ENCODE data around the gene CMIP.

The CMIP gene

DNA sequence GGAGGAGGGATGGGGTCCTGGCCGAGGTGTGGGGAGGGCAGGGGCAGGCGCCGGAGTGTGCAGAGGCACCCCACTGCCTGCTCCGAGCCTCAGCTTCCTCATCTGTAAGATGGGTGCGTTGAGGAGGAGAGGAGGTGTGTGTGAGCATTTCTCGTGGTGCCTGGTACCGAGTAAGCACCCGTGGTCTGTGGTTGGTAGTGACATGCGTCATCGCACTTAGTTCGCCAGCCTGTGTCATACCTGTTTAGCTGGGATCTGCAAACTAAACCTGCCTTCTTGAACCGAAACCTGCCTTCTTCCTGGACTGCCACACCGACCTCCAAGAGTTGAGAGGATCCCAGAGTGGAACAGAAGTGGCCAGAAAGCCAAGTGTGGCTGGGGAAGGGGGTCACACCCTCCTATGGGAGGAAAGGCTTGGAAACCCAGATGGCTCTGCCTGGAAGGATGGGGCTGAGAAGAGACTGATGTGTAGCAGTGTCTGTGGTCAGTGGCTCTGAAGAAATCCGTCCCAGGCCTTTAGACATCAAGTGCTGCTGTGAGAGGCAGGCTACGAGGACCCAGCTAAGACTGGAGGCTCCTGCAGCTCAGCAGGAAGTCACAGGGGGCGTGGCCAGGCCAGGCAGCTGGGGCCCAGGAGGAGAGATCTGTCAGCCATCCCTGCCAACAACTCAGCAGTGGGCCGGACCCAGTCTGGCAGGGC lies 171.9 kb downstream of the CMIP start:
- Histone ChIP-seq H3K27ac (ENCODE audit: low read depth in 2 of 2, low read length in 2 of 2) (peak overlapping the region; percentile 18 to 76), H3K4me1 (ENCODE audit: control insufficient read depth in 2 of 2, insufficient read depth in 2 of 2, low read length in 2 of 2) (peaks cover 8 to 11% of the 10 kb centered on the region in 2 donors)

DNA sequence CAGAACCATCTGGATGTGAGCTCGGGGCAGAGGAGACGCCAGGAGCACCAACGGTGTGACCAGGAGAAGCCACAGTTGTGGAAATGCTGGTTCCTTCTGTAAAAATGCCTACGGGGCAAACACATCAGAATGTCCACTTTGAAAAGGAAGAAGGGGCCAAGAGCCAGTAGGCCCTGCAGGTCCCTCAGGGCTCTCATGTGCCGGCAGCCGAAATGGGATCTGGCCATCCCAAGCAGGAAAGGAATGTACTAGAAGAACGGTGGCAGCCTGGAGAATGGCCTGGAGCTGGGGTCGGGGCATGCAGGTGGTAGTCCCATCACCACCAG lies 172.4 kb downstream of the CMIP start:
- H3K9ac ChIP-seq (ENCODE audit: low read depth in 1 of 2, low read length in 2 of 2): no peak overlapping the region

More for the DNA sequence above, 171.9 kb downstream of the CMIP start:
- H3K9ac ChIP-seq (ENCODE audit: low read depth in 1 of 2, low read length in 2 of 2): peak overlapping the region in 1 of 2 donors; percentile 42
- H3K36me3 ChIP-seq (ENCODE audit: control insufficient read depth in 2 of 2, insufficient read depth in 2 of 2, low read length in 2 of 2): peaks cover 4 to 37% of the 10 kb centered on the region in 2 donors
- no peaks in the 10 kb centered on the region for H3K27me3 ChIP-seq (ENCODE audit: control insufficient read depth in 2 of 2, insufficient read depth in 2 of 2, low read length in 2 of 2)
- no peaks in the 10 kb centered on the region for H3K9me3 ChIP-seq (ENCODE audit: control insufficient read depth in 2 of 2, low read length in 2 of 2)
- H3K4me3 ChIP-seq (ENCODE audit: low read length in 2 of 2): peak overlapping the region in 1 of 2 donors; percentile 27

DNA sequence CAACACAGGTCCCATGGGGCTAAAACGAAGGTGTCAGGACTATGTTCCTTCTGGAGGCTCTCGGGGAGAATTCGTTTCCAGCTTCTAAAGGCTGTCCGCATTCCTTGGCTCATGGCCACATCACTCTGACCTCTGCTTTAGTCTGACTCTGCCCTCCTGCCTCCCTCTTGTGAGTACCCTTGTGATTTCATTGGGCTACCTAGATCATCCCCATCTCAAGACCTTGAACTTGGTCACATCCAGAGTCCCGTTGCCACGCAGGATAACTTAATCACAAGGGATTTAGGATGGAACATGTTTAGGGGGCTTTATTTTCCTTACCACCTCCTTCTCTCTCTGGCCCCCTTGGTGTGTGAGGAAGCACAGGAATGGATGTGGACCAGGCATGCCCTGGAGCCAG lies 173.6 kb downstream of the CMIP start:
- no peaks in the 10 kb centered on the region for H3K9me3 ChIP-seq (ENCODE audit: control insufficient read depth in 2 of 2, low read length in 2 of 2)
- H3K27me3 ChIP-seq (ENCODE audit: control insufficient read depth in 2 of 2, insufficient read depth in 2 of 2, low read length in 2 of 2): no peaks in the 10 kb centered on the region
- no peak overlapping the region for H3K4me3 ChIP-seq (ENCODE audit: low read length in 2 of 2)
- no peak overlapping the region for H3K9ac ChIP-seq (ENCODE audit: low read depth in 1 of 2, low read length in 2 of 2)
- peaks cover 8 to 11% of the 10 kb centered on the region in 2 donors for H3K4me1 ChIP-seq (ENCODE audit: control insufficient read depth in 2 of 2, insufficient read depth in 2 of 2, low read length in 2 of 2)
- H3K36me3 ChIP-seq (ENCODE audit: control insufficient read depth in 2 of 2, insufficient read depth in 2 of 2, low read length in 2 of 2): peaks cover 12 to 46% of the 10 kb centered on the region in 2 donors
- no peak overlapping the region for H3K27ac ChIP-seq (ENCODE audit: low read depth in 2 of 2, low read length in 2 of 2)

More for the DNA sequence above, 172.4 kb downstream of the CMIP start:
- Histone ChIP-seq H3K4me3 (ENCODE audit: low read length in 2 of 2) (no peak overlapping the region), H3K27ac (ENCODE audit: low read depth in 2 of 2, low read length in 2 of 2) (peak overlapping the region in 1 of 2 donors; percentile 76), H3K36me3 (ENCODE audit: control insufficient read depth in 2 of 2, insufficient read depth in 2 of 2, low read length in 2 of 2) (peaks cover 9 to 40% of the 10 kb centered on the region in 2 donors), H3K9me3 (ENCODE audit: control insufficient read depth in 2 of 2, low read length in 2 of 2) (no peaks in the 10 kb centered on the region), H3K4me1 (ENCODE audit: control insufficient read depth in 2 of 2, insufficient read depth in 2 of 2, low read length in 2 of 2) (peaks cover 8 to 11% of the 10 kb centered on the region in 2 donors), H3K27me3 (ENCODE audit: control insufficient read depth in 2 of 2, insufficient read depth in 2 of 2, low read length in 2 of 2) (no peaks in the 10 kb centered on the region)

DNA sequence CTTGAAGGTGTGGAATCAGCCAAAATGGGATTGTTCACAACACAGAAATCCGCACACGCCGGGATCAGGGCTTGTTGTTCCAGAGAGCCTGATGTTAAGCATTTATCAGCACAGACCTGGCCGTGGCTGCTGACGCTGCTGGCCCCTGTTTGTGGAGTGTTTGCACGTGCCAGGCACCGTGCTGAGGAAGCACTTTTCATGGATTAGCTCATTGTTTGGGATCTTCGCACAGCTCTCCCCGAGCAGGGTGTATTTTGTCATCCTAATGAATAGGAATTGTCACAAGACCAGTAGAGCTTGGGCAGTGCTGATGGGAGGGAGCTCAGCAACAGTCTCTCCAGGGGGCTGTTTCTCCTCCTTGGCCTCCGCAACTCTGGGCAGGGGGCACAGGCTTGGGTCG lies 174.1 kb downstream of the CMIP start:
- Histone ChIP-seq H3K4me1 (ENCODE audit: control insufficient read depth in 2 of 2, insufficient read depth in 2 of 2, low read length in 2 of 2) (peaks cover 8 to 11% of the 10 kb centered on the region in 2 donors), H3K9ac (ENCODE audit: low read depth in 1 of 2, low read length in 2 of 2) (no peak overlapping the region), H3K9me3 (ENCODE audit: control insufficient read depth in 2 of 2, low read length in 2 of 2) (no peaks in the 10 kb centered on the region), H3K27ac (ENCODE audit: low read depth in 2 of 2, low read length in 2 of 2) (no peak overlapping the region), H3K27me3 (ENCODE audit: control insufficient read depth in 2 of 2, insufficient read depth in 2 of 2, low read length in 2 of 2) (no peaks in the 10 kb centered on the region), H3K4me3 (ENCODE audit: low read length in 2 of 2) (no peak overlapping the region), H3K36me3 (ENCODE audit: control insufficient read depth in 2 of 2, insufficient read depth in 2 of 2, low read length in 2 of 2) (peaks cover 12 to 46% of the 10 kb centered on the region in 2 donors)

DNA sequence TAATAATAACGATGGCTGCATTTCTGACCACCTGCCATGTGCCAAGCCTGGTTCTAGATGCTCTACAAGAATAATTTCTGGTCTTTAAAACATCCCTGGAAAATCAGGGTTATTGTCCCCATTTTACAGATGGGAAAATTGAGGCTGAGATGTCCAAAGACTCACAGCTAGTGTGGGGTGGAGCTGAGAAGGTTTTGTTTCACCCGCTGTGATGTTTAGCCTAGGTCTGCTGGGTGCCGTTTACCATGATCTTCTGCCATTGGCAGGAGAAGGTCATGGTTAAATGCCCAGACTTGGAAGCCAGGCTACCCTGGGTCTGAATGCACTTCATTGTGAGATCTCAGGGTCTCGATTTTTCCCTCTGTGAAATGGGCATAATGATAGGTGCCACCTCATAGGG lies 175.4 kb downstream of the CMIP start:
- H3K9ac ChIP-seq (ENCODE audit: low read depth in 1 of 2, low read length in 2 of 2): no peak overlapping the region
- H3K4me3 ChIP-seq (ENCODE audit: low read length in 2 of 2): no peak overlapping the region
- H3K9me3 ChIP-seq (ENCODE audit: control insufficient read depth in 2 of 2, low read length in 2 of 2): no peaks in the 10 kb centered on the region
- no peaks in the 10 kb centered on the region for H3K27me3 ChIP-seq (ENCODE audit: control insufficient read depth in 2 of 2, insufficient read depth in 2 of 2, low read length in 2 of 2)
- peaks cover 12 to 41% of the 10 kb centered on the region in 2 donors for H3K36me3 ChIP-seq (ENCODE audit: control insufficient read depth in 2 of 2, insufficient read depth in 2 of 2, low read length in 2 of 2)
- peaks cover 10 to 11% of the 10 kb centered on the region in 2 donors for H3K4me1 ChIP-seq (ENCODE audit: control insufficient read depth in 2 of 2, insufficient read depth in 2 of 2, low read length in 2 of 2)
- H3K27ac ChIP-seq (ENCODE audit: low read depth in 2 of 2, low read length in 2 of 2): no peak overlapping the region

DNA sequence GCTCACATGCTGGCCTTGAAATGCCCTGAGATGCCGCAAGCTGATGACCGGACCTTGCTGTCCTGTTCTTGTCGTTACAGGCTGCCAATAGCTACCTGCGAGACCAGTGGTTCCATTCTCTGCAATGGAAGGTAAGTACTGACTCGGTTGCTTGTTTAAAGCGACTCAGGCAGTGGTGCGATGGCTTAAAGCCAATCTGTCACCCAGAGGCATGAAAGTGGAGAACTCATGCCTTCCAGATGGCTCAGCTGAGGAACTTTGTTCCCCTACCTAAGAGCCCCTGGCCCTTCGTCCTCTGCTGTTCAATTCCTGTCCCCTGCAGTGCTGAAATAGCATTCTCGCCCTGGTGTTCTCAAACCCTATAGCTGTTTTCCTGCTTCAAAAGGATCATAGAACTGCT lies 176.2 kb downstream of the CMIP start:
- Histone ChIP-seq H3K9me3 (ENCODE audit: control insufficient read depth in 2 of 2, low read length in 2 of 2) (no peaks in the 10 kb centered on the region), H3K36me3 (ENCODE audit: control insufficient read depth in 2 of 2, insufficient read depth in 2 of 2, low read length in 2 of 2) (peaks cover 12 to 41% of the 10 kb centered on the region in 2 donors), H3K4me1 (ENCODE audit: control insufficient read depth in 2 of 2, insufficient read depth in 2 of 2, low read length in 2 of 2) (peaks cover 10 to 18% of the 10 kb centered on the region in 2 donors), H3K9ac (ENCODE audit: low read depth in 1 of 2, low read length in 2 of 2) (no peak overlapping the region), H3K27ac (ENCODE audit: low read depth in 2 of 2, low read length in 2 of 2) (no peak overlapping the region), H3K4me3 (ENCODE audit: low read length in 2 of 2) (no peak overlapping the region), H3K27me3 (ENCODE audit: control insufficient read depth in 2 of 2, insufficient read depth in 2 of 2, low read length in 2 of 2) (no peaks in the 10 kb centered on the region)

DNA sequence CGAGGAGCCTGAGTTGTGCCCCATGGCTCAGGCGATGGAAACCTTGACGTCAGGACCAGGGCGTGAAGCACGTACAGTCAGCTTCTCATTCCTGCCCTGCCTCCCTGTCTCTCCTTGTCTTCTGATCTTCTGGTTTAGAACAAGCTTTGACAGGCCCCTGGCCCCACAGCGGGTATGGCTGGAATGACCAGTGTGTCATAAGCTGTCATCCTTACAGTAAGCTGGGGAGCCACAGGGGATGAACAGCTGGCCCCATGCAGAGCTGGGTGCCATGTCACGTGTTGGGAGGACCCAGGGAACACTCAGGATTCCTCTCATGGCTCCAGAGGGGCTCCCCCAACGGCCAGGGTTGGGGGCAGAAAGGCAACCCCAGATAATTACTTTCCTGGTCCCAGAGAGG lies 176.9 kb downstream of the CMIP start:
- no peaks in the 10 kb centered on the region for H3K9me3 ChIP-seq (ENCODE audit: control insufficient read depth in 2 of 2, low read length in 2 of 2)
- no peaks in the 10 kb centered on the region for H3K27me3 ChIP-seq (ENCODE audit: control insufficient read depth in 2 of 2, insufficient read depth in 2 of 2, low read length in 2 of 2)
- peaks cover 12 to 39% of the 10 kb centered on the region in 2 donors for H3K36me3 ChIP-seq (ENCODE audit: control insufficient read depth in 2 of 2, insufficient read depth in 2 of 2, low read length in 2 of 2)
- H3K4me3 ChIP-seq (ENCODE audit: low read length in 2 of 2): no peak overlapping the region
- no peak overlapping the region for H3K9ac ChIP-seq (ENCODE audit: low read depth in 1 of 2, low read length in 2 of 2)
- peaks cover 8 to 16% of the 10 kb centered on the region in 2 donors for H3K4me1 ChIP-seq (ENCODE audit: control insufficient read depth in 2 of 2, insufficient read depth in 2 of 2, low read length in 2 of 2)
- no peak overlapping the region for H3K27ac ChIP-seq (ENCODE audit: low read depth in 2 of 2, low read length in 2 of 2)

DNA sequence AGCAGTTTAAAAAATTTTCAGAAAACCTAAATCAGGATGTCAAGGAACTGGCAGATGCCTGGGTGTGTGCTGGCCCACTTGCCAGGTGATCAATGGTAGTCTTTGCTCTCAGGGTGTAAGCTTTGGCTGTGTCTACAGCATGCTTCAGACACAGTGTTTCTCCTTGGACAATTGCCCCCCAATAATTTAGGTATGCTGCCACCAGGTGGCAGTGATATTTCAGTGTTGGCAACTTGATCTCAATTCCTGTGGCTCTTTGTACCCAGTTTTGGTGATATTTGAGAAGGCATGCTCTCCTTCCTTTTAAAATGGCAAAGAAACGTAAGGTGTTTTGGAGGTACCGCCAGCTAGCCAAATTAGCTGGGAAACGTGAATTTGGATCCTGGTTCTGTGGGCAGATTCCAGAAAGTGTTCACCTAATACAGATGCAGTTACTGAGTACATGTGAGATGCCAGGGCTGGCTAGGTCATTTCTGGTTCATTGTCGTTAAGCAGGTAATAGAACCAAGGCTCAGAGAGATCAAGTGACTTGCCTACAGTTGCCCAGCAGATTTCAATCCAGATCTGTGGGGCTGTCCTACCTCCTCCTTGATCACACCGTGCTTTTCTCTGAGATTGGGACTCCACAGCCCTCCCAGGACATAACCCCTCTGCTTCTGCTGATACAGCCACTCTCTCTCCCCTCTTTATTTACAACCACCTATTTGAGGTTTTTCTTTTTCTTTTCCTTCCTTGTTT lies 178.9 kb downstream of the CMIP start:
- H3K9me3 ChIP-seq (ENCODE audit: control insufficient read depth in 2 of 2, low read length in 2 of 2): no peaks in the 10 kb centered on the region
- no peaks in the 10 kb centered on the region for H3K27me3 ChIP-seq (ENCODE audit: control insufficient read depth in 2 of 2, insufficient read depth in 2 of 2, low read length in 2 of 2)
- no peak overlapping the region for H3K9ac ChIP-seq (ENCODE audit: low read depth in 1 of 2, low read length in 2 of 2)
- H3K36me3 ChIP-seq (ENCODE audit: control insufficient read depth in 2 of 2, insufficient read depth in 2 of 2, low read length in 2 of 2): peaks cover 12 to 25% of the 10 kb centered on the region in 2 donors
- H3K4me1 ChIP-seq (ENCODE audit: control insufficient read depth in 2 of 2, insufficient read depth in 2 of 2, low read length in 2 of 2): peaks cover 4 to 7% of the 10 kb centered on the region in 2 donors
- no peak overlapping the region for H3K27ac ChIP-seq (ENCODE audit: low read depth in 2 of 2, low read length in 2 of 2)
- H3K4me3 ChIP-seq (ENCODE audit: low read length in 2 of 2): no peak overlapping the region

DNA sequence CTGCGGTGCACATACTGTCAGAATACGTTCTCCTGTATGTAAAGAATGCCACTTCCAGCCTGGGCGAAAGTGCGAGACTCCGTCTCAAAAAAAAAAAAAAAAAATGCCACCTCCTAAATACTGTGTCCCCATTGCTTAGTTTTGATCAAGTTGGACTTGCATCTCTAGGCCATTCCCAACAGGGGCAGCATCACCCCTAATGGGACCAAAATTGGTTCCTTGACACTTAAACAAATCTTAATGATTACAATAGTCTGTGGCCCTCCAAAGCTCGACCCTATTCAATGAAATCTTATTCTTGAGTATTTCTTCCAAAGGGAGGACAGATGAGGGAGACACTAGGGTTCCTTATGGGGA lies 179.8 kb downstream of the CMIP start:
- H3K27ac ChIP-seq (ENCODE audit: low read depth in 2 of 2, low read length in 2 of 2): no peak overlapping the region
- H3K9ac ChIP-seq (ENCODE audit: low read depth in 1 of 2, low read length in 2 of 2): no peak overlapping the region
- H3K4me1 ChIP-seq (ENCODE audit: control insufficient read depth in 2 of 2, insufficient read depth in 2 of 2, low read length in 2 of 2): peaks cover 4 to 7% of the 10 kb centered on the region in 2 donors
- no peak overlapping the region for H3K4me3 ChIP-seq (ENCODE audit: low read length in 2 of 2)
- H3K36me3 ChIP-seq (ENCODE audit: control insufficient read depth in 2 of 2, insufficient read depth in 2 of 2, low read length in 2 of 2): peaks cover 12 to 16% of the 10 kb centered on the region in 2 donors
- no peaks in the 10 kb centered on the region for H3K27me3 ChIP-seq (ENCODE audit: control insufficient read depth in 2 of 2, insufficient read depth in 2 of 2, low read length in 2 of 2)
- H3K9me3 ChIP-seq (ENCODE audit: control insufficient read depth in 2 of 2, low read length in 2 of 2): no peaks in the 10 kb centered on the region

DNA sequence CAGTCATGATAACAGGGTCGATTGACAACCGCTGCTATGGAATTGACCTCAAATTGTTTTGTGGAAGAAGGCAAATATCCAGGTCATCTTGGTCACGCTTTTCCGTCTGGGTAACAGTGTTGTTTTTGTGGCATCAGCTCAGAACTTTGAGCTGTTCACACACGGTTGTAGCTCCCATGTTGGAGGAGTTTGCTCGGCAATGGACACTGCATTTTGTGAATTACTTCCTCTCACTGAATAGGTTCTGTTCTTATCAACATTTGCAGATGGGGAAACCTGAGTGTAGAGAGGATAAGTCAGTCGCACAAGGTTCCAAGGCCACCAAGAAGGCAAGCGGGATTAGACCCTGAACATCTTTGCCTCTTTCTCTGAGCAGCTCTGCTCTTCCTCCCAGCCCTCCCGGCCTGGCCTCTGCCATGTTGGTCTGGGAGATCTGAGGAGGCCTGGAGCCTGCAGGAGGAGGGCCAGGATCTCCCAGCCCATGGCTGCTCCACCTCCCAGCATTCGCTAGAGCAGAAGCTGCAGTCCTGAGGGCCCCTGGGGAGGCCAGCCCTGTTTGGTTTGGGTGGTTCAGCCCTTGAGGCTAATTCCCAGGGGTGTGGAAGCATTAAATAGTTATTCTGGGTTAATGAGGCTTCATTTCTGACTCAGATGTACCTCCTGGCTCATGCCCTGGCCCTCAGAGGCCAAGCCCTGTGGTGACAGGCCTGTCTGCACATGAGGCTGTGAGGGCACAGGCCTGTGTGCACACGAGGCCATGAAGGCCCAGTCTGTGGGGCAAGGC lies 180.3 kb downstream of the CMIP start:
- Histone ChIP-seq H3K27ac (ENCODE audit: low read depth in 2 of 2, low read length in 2 of 2) (peak overlapping the region in 1 of 2 donors; percentile 10), H3K9me3 (ENCODE audit: control insufficient read depth in 2 of 2, low read length in 2 of 2) (no peaks in the 10 kb centered on the region), H3K9ac (ENCODE audit: low read depth in 1 of 2, low read length in 2 of 2) (no peak overlapping the region), H3K27me3 (ENCODE audit: control insufficient read depth in 2 of 2, insufficient read depth in 2 of 2, low read length in 2 of 2) (no peaks in the 10 kb centered on the region), H3K36me3 (ENCODE audit: control insufficient read depth in 2 of 2, insufficient read depth in 2 of 2, low read length in 2 of 2) (peaks cover 12 to 14% of the 10 kb centered on the region in 2 donors), H3K4me1 (ENCODE audit: control insufficient read depth in 2 of 2, insufficient read depth in 2 of 2, low read length in 2 of 2) (peaks cover 4 to 7% of the 10 kb centered on the region in 2 donors), H3K4me3 (ENCODE audit: low read length in 2 of 2) (no peak overlapping the region)

Measured in mucosa of rectum (tissue), 2 donors.